ENCODE data around the gene MYO10. TPM values are rescaled to one million over a fixed set of nuclear protein-coding genes. Genes with fewer than 3 reads are reported as not detected.
A peak's percentile ranks its signal among the peaks of the same experiment; 100 is the strongest.

MYO10 gene
- total RNA-seq, 2 donors from 2014 or later = 40.0 to 89.2 TPM

DNA sequence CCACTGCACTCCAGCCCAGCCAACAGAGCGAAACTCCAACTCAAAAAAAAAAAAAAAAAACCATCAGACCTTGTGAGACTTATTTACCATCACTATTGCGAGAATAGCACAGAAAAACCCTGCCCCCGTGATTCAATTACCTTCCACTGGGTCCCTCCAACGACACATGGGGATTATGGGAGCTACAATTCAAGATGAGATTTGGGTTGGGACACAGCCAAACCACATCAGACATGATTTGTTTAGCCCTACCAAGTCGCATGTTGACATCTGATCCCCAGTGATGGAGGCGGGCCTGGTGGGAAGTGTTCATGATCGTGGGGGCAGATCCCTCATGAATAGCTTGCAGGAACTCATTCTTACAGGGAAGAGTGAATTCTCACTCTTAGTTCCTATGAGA, 26.6 kb downstream of the MYO10 start:
- Mint-ChIP-seq H3K27ac (no peak overlapping the region), H3K4me1 (peaks cover 35% of the 10 kb centered on the region), H3K36me3 (ENCODE audit: low read depth) (peaks cover 34% of the 10 kb centered on the region), H3K4me3 (no peak overlapping the region), H3K27me3 (ENCODE audit: insufficient read depth) (no peaks in the 10 kb centered on the region), H3K9me3 (peaks cover 4% of the 10 kb centered on the region)
- DNase-seq = no peak
- Histone ChIP-seq H3K4me1 (ENCODE audit: control insufficient read depth, insufficient read depth, low read length) (peaks cover 13% of the 10 kb centered on the region), H3K27me3 (ENCODE audit: control insufficient read depth, insufficient read depth, low read length, poor library complexity, severe bottlenecking) (no peaks in the 10 kb centered on the region), H3K36me3 (ENCODE audit: control insufficient read depth, insufficient read depth, low read length) (peaks cover 58% of the 10 kb centered on the region), H3K9ac (ENCODE audit: extremely low read depth, low read length, poor library complexity, severe bottlenecking) (no peak overlapping the region), H3K4me3 (ENCODE audit: low read length) (no peak overlapping the region), H3K27ac (ENCODE audit: low read depth, low read length) (no peak overlapping the region), H3K9me3 (ENCODE audit: control insufficient read depth, low read length) (no peaks in the 10 kb centered on the region)
- TF ChIP-seq, protein P1, sequence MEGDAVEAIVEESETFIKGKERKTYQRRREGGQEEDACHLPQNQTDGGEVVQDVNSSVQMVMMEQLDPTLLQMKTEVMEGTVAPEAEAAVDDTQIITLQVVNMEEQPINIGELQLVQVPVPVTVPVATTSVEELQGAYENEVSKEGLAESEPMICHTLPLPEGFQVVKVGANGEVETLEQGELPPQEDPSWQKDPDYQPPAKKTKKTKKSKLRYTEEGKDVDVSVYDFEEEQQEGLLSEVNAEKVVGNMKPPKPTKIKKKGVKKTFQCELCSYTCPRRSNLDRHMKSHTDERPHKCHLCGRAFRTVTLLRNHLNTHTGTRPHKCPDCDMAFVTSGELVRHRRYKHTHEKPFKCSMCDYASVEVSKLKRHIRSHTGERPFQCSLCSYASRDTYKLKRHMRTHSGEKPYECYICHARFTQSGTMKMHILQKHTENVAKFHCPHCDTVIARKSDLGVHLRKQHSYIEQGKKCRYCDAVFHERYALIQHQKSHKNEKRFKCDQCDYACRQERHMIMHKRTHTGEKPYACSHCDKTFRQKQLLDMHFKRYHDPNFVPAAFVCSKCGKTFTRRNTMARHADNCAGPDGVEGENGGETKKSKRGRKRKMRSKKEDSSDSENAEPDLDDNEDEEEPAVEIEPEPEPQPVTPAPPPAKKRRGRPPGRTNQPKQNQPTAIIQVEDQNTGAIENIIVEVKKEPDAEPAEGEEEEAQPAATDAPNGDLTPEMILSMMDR (conservative IDR thresholded peaks at IDR 0.05) = no peak
- 97 to 100% methylated on average over 3 to 7 of the region's 7 CpGs for WGBS, 2 experiments (ENCODE audit: insufficient coverage in 1 of 2, insufficient read length in 1 of 2)

DNA sequence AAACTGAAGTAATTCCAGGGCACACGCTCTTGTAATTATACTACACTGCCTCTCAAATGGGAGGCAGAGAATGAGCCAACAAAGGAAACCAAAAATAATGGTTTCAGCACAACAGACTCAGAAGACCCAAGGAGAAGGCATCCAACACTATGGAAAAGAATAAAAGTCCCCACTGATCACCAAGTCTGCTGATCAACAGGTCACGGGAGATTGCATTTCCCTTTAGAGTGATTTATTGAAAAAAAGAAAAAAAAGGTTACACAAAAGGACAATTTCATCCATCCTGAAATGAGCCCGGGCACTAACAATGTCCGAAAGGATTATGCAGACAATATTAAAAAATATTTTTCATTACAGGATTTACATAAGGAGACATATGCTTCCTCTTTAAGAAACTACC, 28.8 kb downstream of the MYO10 start:
- peaks cover 23% of the 10 kb centered on the region for H3K4me1 Mint-ChIP-seq
- TF ChIP-seq, protein P1 (conservative IDR thresholded peaks at IDR 0.05) = no peak
- no peak for DNase-seq
- Histone ChIP-seq H3K27me3 (ENCODE audit: control insufficient read depth, insufficient read depth, low read length, poor library complexity, severe bottlenecking) (no peaks in the 10 kb centered on the region), H3K36me3 (ENCODE audit: control insufficient read depth, insufficient read depth, low read length) (peaks cover 49% of the 10 kb centered on the region), H3K9me3 (ENCODE audit: control insufficient read depth, low read length) (no peaks in the 10 kb centered on the region), H3K9ac (ENCODE audit: extremely low read depth, low read length, poor library complexity, severe bottlenecking) (no peak overlapping the region), H3K27ac (ENCODE audit: low read depth, low read length) (no peak overlapping the region), H3K4me3 (ENCODE audit: low read length) (no peak overlapping the region), H3K4me1 (ENCODE audit: control insufficient read depth, insufficient read depth, low read length) (peaks cover 3% of the 10 kb centered on the region)
- no peak overlapping the region for H3K4me3 Mint-ChIP-seq
- peaks cover 31% of the 10 kb centered on the region for H3K36me3 Mint-ChIP-seq (ENCODE audit: low read depth)
- no peaks in the 10 kb centered on the region for H3K27me3 Mint-ChIP-seq (ENCODE audit: insufficient read depth)
- H3K27ac Mint-ChIP-seq = no peak overlapping the region
- 67 to 87% methylated on average over 1 to 4 of the region's 4 CpGs for WGBS, 2 experiments (ENCODE audit: insufficient coverage in 1 of 2, insufficient read length in 1 of 2)
- peaks cover 4% of the 10 kb centered on the region for H3K9me3 Mint-ChIP-seq

DNA sequence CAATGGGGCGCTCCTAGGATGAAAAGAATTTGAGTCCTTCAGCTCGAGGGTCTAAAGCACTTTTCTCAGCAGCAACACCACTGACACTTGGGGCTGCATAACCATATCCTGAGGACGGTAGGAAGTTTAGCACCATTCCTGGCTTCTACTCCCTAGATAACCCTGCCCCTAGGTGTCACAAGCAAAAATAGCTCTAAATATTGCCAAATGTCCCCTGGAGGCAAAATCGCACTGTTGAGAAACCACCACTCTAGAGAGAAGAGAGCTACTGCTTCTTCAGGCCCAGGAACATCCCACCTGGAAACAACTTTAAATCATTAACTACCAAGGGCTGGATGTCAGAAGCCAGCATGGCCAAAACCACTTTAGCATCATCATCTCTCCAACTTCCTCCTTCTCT, 29.8 kb downstream of the MYO10 start:
- H3K36me3 ChIP-seq (ENCODE audit: control insufficient read depth, insufficient read depth, low read length) = peaks cover 46% of the 10 kb centered on the region
- H3K36me3 Mint-ChIP-seq (ENCODE audit: low read depth) = peaks cover 26% of the 10 kb centered on the region
- peak overlapping the region; percentile 44 for H3K27ac Mint-ChIP-seq

More for the DNA sequence above, 29.8 kb downstream of the MYO10 start:
- Mint-ChIP-seq H3K4me1 (peaks cover 30% of the 10 kb centered on the region), H3K9me3 (peaks cover 4% of the 10 kb centered on the region), H3K27me3 (ENCODE audit: insufficient read depth) (no peaks in the 10 kb centered on the region), H3K4me3 (no peak overlapping the region)
- Histone ChIP-seq H3K4me1 (ENCODE audit: control insufficient read depth, insufficient read depth, low read length) (peaks cover 7% of the 10 kb centered on the region), H3K9ac (ENCODE audit: extremely low read depth, low read length, poor library complexity, severe bottlenecking) (no peak overlapping the region), H3K27me3 (ENCODE audit: control insufficient read depth, insufficient read depth, low read length, poor library complexity, severe bottlenecking) (no peaks in the 10 kb centered on the region), H3K9me3 (ENCODE audit: control insufficient read depth, low read length) (no peaks in the 10 kb centered on the region), H3K4me3 (ENCODE audit: low read length) (no peak overlapping the region), H3K27ac (ENCODE audit: low read depth, low read length) (no peak overlapping the region)
- DNase-seq = no peak
- WGBS, 2 experiments (ENCODE audit: insufficient coverage in 1 of 2, insufficient read length in 1 of 2) = 85 to 90% methylated on average over 2 to 4 of the region's 4 CpGs
- TF ChIP-seq, protein P1 (conservative IDR thresholded peaks at IDR 0.05) = no peak

All from endodermal cell (in vitro differentiated cells).